H1 (cell line): ENCODE measurements around the gene ELANE. TPM values are rescaled to one million over a fixed set of nuclear protein-coding genes. Genes with fewer than 3 reads are reported as not detected.

Experiments used
- CTCF ChIA-PET: fragments of 300-600 bp; sonication (Branson Sonifier 250); formaldehyde crosslinking; loops from one replicate; lab custom pipeline; 2021; ENCODE audit not compliant: partially characterized antibody; lab: Charles Lee
- POLR2A ChIA-PET: fragments of 300-600 bp; sonication (Branson Sonifier 250); formaldehyde crosslinking; loops from one replicate; lab custom pipeline; 2021; ENCODE audit warnings: inconsistent platforms; ENCODE audit not compliant: partially characterized antibody; lab: Charles Lee
- DNase-seq, 2 experiments: peaks; one replicate each; pipeline versions ENCODE4 v3.0.0 to v3.0.0-alpha.2; 2010 to 2022; ENCODE audit warnings: low spot score in 2 of 2, low read depth in 1 of 2, mixed read lengths in 1 of 2
- FAIRE-seq: peaks from 2 replicates; lab custom pipeline; 2011; peaks lifted over from hg19 to GRCh38; lab: Jason Lieb, UNC
- H2AFZ ChIP-seq: 2 replicates; pipeline ENCODE4 v1.8.1; 2012; ENCODE audit warnings: low read length, inconsistent platforms
- H2AK5ac ChIP-seq: 2 replicates; pipeline ENCODE4 v1.6.1; 2013; ENCODE audit warnings: low read depth, low read length
- H2BK120ac ChIP-seq: replicated peaks from 2 replicates; pipeline ENCODE3; 2013; ENCODE audit warnings: low read depth, low read length, inconsistent platforms
- H2BK12ac ChIP-seq: 2 replicates; pipeline ENCODE4 v1.6.1; 2013; ENCODE audit warnings: low read depth, low read length
- H2BK15ac ChIP-seq: 2 replicates; pipeline ENCODE4 v1.6.1; 2013; ENCODE audit warnings: low read length
- H2BK20ac ChIP-seq: 2 replicates; pipeline ENCODE4 v1.6.1; 2013; ENCODE audit warnings: low read length
- H2BK5ac ChIP-seq: 2 replicates; pipeline ENCODE4 v1.6.1; 2013; ENCODE audit warnings: low read depth, low read length
- H3K14ac ChIP-seq: 2 replicates; pipeline ENCODE4 v1.6.1; 2013; ENCODE audit warnings: inconsistent platforms; ENCODE audit not compliant: insufficient read length
- H3K18ac ChIP-seq: 2 replicates; pipeline ENCODE4 v1.6.1; 2013; ENCODE audit warnings: low read length; ENCODE audit errors: extremely low read depth
- H3K23ac ChIP-seq: 2 replicates; pipeline ENCODE4 v1.6.1; 2013; ENCODE audit warnings: inconsistent platforms; ENCODE audit not compliant: insufficient read length
- H3K23me2 ChIP-seq: 2 replicates; pipeline ENCODE4 v1.6.1; 2013; ENCODE audit warnings: low read depth, low read length
- H3K27ac ChIP-seq: 2 replicates; pipeline ENCODE4 v1.6.1; 2011; ENCODE audit warnings: low read depth, low read length, inconsistent platforms
- H3K27me3 ChIP-seq, 4 experiments: replicated peaks in 1 of 4; 1 replicate in 1 of 4; 2 replicates in 3 of 4; pipeline versions ENCODE4 v1.6.1 to v1.8.1; 2011 to 2013; ENCODE audit warnings: low read length in 3 of 4, mild to moderate bottlenecking in 3 of 4, inconsistent platforms in 2 of 4, mixed read lengths in 2 of 4, moderate library complexity in 1 of 4; ENCODE audit not compliant: control insufficient read depth in 3 of 4, insufficient read depth in 3 of 4; ENCODE audit errors: extremely low read depth in 1 of 4
- H3K36me3 ChIP-seq, 4 experiments: 2 replicates each; pipeline versions ENCODE4 v1.6.1 to v1.8.1; 2011 to 2013; ENCODE audit warnings: mild to moderate bottlenecking in 4 of 4, low read length in 3 of 4, moderate library complexity in 2 of 4, control low read depth in 1 of 4, inconsistent platforms in 1 of 4; ENCODE audit not compliant: insufficient read depth in 4 of 4, control insufficient read depth in 2 of 4
- H3K4ac ChIP-seq: replicated peaks from 2 replicates; pipeline ENCODE3; 2013; ENCODE audit warnings: low read length, low read depth, mixed read lengths, inconsistent platforms; ENCODE audit not compliant: insufficient read length
- H3K4me1 ChIP-seq, 4 experiments: replicated peaks in 1 of 4; 1 replicate in 1 of 4; 2 replicates in 3 of 4; pipeline versions ENCODE4 v1.6.1 to v1.8.1; 2011 to 2013; ENCODE audit warnings: low read length in 3 of 4, inconsistent platforms in 2 of 4, mixed read lengths in 1 of 4; ENCODE audit not compliant: insufficient read depth in 4 of 4, control insufficient read depth in 3 of 4
- H3K4me2 ChIP-seq, 2 experiments: 2 replicates each; pipeline versions ENCODE4 v1.6.1 to v1.8.1; 2011 to 2013; ENCODE audit warnings: low read depth in 2 of 2, low read length in 2 of 2, control low read depth in 1 of 2, inconsistent platforms in 1 of 2, mild to moderate bottlenecking in 1 of 2; ENCODE audit not compliant: insufficient read depth in 1 of 2
- H3K4me3 ChIP-seq, 4 experiments: fragments of 200-600, 300-600 bp in 1 of 4; sonication (generic), shearing (Covaris generic), sonication (Bioruptor Twin) in 1 of 4; 2 replicates each; pipeline versions ENCODE4 v1.5.1 to v1.8.1; 2011 to 2016; ENCODE audit warnings: low read length in 4 of 4, low read depth in 3 of 4, control low read depth in 2 of 4, inconsistent platforms in 2 of 4, mild to moderate bottlenecking in 2 of 4, mixed read lengths in 1 of 4, moderate library complexity in 1 of 4; ENCODE audit not compliant: insufficient read depth in 2 of 4; ENCODE audit errors: extremely low read depth in 1 of 4
- H3K56ac ChIP-seq: replicated peaks from 2 replicates; pipeline ENCODE3; 2013; ENCODE audit warnings: low read depth, mild to moderate bottlenecking, mixed read lengths, low read length, inconsistent platforms; ENCODE audit not compliant: insufficient read length
- H3K79me1 ChIP-seq: 2 replicates; pipeline ENCODE4 v1.6.1; 2013; ENCODE audit warnings: low read depth, low read length, control low read depth
- H3K79me2 ChIP-seq, 2 experiments: 2 replicates each; pipeline versions ENCODE4 v1.6.1 to v1.8.1; 2012 to 2013; ENCODE audit warnings: low read length in 2 of 2, mild to moderate bottlenecking in 2 of 2, inconsistent platforms in 1 of 2; ENCODE audit not compliant: insufficient read depth in 2 of 2, control insufficient read depth in 1 of 2
- H3K9ac ChIP-seq, 4 experiments: replicated peaks in 1 of 4; 1 replicate in 1 of 4; 2 replicates in 3 of 4; pipeline versions ENCODE4 v1.6.1 to v1.8.1; 2011 to 2013; ENCODE audit warnings: low read depth in 3 of 4, low read length in 3 of 4, control low read depth in 2 of 4, mild to moderate bottlenecking in 2 of 4, moderate library complexity in 2 of 4, inconsistent platforms in 1 of 4; ENCODE audit errors: extremely low read depth in 1 of 4
- H3K9me3 ChIP-seq, 2 experiments: 2 replicates each; pipeline versions ENCODE4 v1.6.1 to v1.8.1; 2012 to 2013; ENCODE audit warnings: mild to moderate bottlenecking in 2 of 2, moderate library complexity in 2 of 2, control low read depth in 1 of 2, inconsistent platforms in 1 of 2, low read depth in 1 of 2, low read length in 1 of 2, mixed read lengths in 1 of 2; ENCODE audit not compliant: insufficient read depth in 2 of 2
- H4K20me1 ChIP-seq, 2 experiments: replicated peaks in 1 of 2; 2 replicates each; pipeline versions ENCODE3 to v1.8.1; 2011 to 2013; ENCODE audit warnings: inconsistent platforms in 2 of 2, low read length in 2 of 2, mild to moderate bottlenecking in 1 of 2; ENCODE audit not compliant: insufficient read depth in 2 of 2, control insufficient read depth in 1 of 2
- H4K5ac ChIP-seq: 2 replicates; pipeline ENCODE4 v1.6.1; 2013; ENCODE audit warnings: low read length, low read depth, mixed read lengths, inconsistent platforms; ENCODE audit not compliant: insufficient read length
- H4K8ac ChIP-seq: 2 replicates; pipeline ENCODE4 v1.8.0; 2013; ENCODE audit warnings: mild to moderate bottlenecking, moderate library complexity, low read length, inconsistent platforms; ENCODE audit not compliant: insufficient read depth; ENCODE audit errors: extremely low read depth
- H4K91ac ChIP-seq: replicated peaks from 2 replicates; pipeline ENCODE3; 2013; ENCODE audit warnings: low read length, mixed read lengths, inconsistent platforms; ENCODE audit not compliant: insufficient read length
- POLR2AphosphoS5 ChIP-seq: IDR thresholded peaks from 2 replicates; pipeline ENCODE4 v1.6.1; 2011; ENCODE audit warnings: low read depth, low read length
- POU5F1 ChIP-seq: IDR thresholded peaks from 2 replicates; pipeline ENCODE4 v1.6.1; 2011; ENCODE audit warnings: low read depth, mild to moderate bottlenecking, low read length, moderate library complexity
- RAD21 ChIP-seq, 2 experiments: IDR thresholded peaks in 1 of 2; conservative IDR thresholded peaks in 1 of 2; 2 replicates each; pipeline ENCODE4 v1.6.1; 2011; ENCODE audit warnings: low read depth in 2 of 2, low read length in 2 of 2, improper control_type of control experiment in 1 of 2, inconsistent platforms in 1 of 2, mild to moderate bottlenecking in 1 of 2, moderate library complexity in 1 of 2
- WGBS, 2 experiments: shearing (Covaris generic) in 1 of 2; methylation state at CpG; one replicate each; pipeline versions ENCODE4 v1.1.6 to v1.1.7; 2013 to 2015; ENCODE audit warnings: low lambda C conversion rate in 2 of 2, mixed read lengths in 2 of 2, inconsistent platforms in 1 of 2, low coverage in 1 of 2, missing lambda C conversion rate in 1 of 2; ENCODE audit not compliant: insufficient replicate concordance in 2 of 2, insufficient coverage in 1 of 2, insufficient read length in 1 of 2; ENCODE audit errors: extremely low coverage in 1 of 2, missing lambda C conversion rate in 1 of 2; 5-methylcytosine and 5-hydroxymethylcytosine counted together
- polyA plus RNA-seq, 7 experiments: library from polyadenylated mRNA; depleted of rRNA in 3 of 7; stranded (reverse) in 5 of 7; unstranded in 2 of 7; fragments of >200 nt in 5 of 7; fragments of 200-250 nt in 2 of 7; gene quantifications; 1 replicate in 5 of 7; 2 replicates in 1 of 7; 4 replicates in 1 of 7; pipeline versions ENCODE4 v1.2.1 to v1.2.3, GENCODE V29; 2011 to 2013; ENCODE audit warnings: missing spikeins in 2 of 7, mixed read lengths in 2 of 7
- total RNA-seq: library from RNA; stranded (reverse); fragmentation: NEBNext Ultra II Directional; extraction: Animal tissue kit (Norgen Biotek cat#: 25700); gene quantifications from 2 replicates; pipeline ENCODE4 v1.2.1, GENCODE V29; 2021

Gene ELANE
- total and polyA plus RNA-seq, 2 of the 8 experiments (the other 6 are each of a cell fraction or from before 2014, with no cell fraction given), result not detected

DNA sequence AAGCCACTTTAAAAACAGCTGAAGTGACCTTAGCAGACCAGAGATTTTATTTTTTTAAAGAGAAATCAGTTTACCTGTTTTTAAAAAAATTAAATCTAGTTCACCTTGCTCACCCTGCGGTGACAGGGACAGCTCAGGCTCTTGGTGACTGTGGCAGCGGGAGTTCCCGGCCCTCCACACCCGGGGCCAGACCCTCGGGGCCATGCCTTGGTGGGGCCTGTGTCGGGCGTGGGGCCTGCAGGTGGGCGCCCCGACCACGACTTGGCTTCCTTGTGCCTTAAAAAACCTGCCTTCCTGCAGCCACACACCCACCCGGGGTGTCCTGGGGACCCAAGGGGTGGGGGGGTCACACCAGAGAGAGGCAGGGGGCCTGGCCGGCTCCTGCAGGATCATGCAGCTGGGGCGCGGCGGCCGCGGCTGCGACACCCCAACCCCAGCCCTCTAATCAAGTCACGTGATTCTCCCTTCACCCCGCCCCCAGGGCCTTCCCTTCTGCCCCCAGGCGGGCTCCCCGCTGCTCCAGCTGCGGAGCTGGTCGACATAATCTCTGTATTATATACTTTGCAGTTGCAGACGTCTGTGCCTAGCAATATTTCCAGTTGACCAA lies 41.1 kb upstream of the ELANE start:
- Histone ChIP-seq H2BK12ac (no peak overlapping the region), H2AFZ (no peak overlapping the region), H3K4me1 (no peaks in the 10 kb centered on the region; a peak in 1 of 7 replicates), H2BK20ac (no peak overlapping the region), H3K9ac (no peak overlapping the region), H4K20me1 (peaks cover 17 to 38% of the 10 kb centered on the region in 2 experiments), H3K4me2 (no peak overlapping the region), H4K5ac (no peak overlapping the region), H3K4me3 (no peak overlapping the region), H3K23ac (no peak overlapping the region), H3K27me3 (no peaks in the 10 kb centered on the region), H3K23me2 (peaks cover 2% of the 10 kb centered on the region; the same call in 1 of the 2 replicates), H3K18ac (no peak overlapping the region), H3K4ac (no peak overlapping the region), H3K14ac (no peak overlapping the region), H3K79me2 (peaks cover 0 to 17% of the 10 kb centered on the region in 2 experiments; a peak in 3 of 4 replicates), H3K27ac (no peak overlapping the region), H2BK120ac (no peak overlapping the region), H2AK5ac (no peak overlapping the region), H3K36me3 (peaks cover 39 to 92% (median 57%) of the 10 kb centered on the region in 4 experiments), H4K91ac (no peak overlapping the region), H4K8ac (peak overlapping the region; percentile 47; the same call in 1 of the 2 replicates), H2BK15ac (no peak overlapping the region), H2BK5ac (no peak overlapping the region), H3K56ac (no peak overlapping the region), H3K79me1 (peaks cover 4% of the 10 kb centered on the region), H3K9me3 (no peaks in the 10 kb centered on the region)
- TF ChIP-seq POLR2AphosphoS5 (peak; percentile 34; the same call in 1 of the 2 replicates), RAD21 (IDR thresholded peaks at IDR 0.05 in 1 of 2, conservative IDR thresholded peaks at IDR 0.05 in 1 of 2; ENCODE audit: low read depth in 2 of 2, low read length in 2 of 2) (no peak), POU5F1 (no peak)
- ChIA-PET CTCF (no interaction called here), POLR2A (interaction anchor here (0.6 to 16.9 kb wide), 10 partner anchors 9 to 215 kb away, joined by 3 to 277 read pairs (median 6); partner anchors contain the start of genes AZU1, CNN2, PLPPR3 and PTBP1)
- 91% methylated on average over 16 of the region's 25 CpGs; no CpG with 5 or more reads in 1 of the 2 experiments for WGBS, 2 experiments
- no peak for FAIRE-seq
- DNase-seq, result no peak
